Right hindlimb (tissue), 1 donor: ENCODE data around the gene SERINC4.

ENCODE experiments used
- DNase-seq: peaks from one replicate; pipeline ENCODE4 v3.0.0-alpha.2; 2018

SERINC4 gene

DNA sequence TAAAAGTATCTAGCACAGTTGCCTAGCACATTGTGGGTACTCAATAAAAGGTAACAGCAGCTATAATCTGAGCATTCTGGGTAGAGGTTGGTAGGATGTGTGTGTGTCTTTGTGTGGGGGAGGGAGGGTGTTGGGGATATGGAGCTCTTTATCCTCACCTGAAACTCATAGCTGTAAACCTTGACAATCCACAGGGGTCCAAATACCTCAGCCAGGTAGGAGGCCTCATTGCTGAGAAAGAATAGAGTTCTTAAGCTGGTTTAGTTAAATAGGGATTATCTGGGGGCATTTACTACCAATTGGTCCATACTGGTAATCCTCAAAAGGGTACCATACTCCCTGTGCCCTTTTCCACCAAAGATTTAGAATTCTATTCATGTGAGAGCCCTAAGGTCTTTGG, 4.0 kb downstream of the SERINC4 start:
- DNase-seq: no peak

DNA sequence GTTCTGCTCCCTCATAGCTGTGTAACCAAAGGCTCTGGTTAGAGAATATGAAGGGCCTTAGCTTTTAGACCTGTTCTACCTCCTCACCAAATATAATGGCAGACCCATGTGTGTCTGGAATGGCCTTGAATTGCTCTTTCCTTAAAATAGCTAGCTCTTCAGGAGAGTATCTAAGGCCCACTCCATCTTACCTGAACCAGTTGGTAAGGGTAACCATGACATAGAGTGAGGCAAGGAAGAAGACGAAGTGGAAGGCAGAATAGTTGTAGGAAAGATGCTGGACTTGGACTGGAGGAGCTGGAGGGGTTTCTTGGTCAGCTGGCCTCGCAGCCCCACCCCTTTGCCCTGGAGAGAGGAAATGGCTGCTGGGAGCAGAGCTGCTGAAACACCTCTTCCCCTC, 4.8 kb downstream of the SERINC4 start:
- DNase-seq: no peak

DNA sequence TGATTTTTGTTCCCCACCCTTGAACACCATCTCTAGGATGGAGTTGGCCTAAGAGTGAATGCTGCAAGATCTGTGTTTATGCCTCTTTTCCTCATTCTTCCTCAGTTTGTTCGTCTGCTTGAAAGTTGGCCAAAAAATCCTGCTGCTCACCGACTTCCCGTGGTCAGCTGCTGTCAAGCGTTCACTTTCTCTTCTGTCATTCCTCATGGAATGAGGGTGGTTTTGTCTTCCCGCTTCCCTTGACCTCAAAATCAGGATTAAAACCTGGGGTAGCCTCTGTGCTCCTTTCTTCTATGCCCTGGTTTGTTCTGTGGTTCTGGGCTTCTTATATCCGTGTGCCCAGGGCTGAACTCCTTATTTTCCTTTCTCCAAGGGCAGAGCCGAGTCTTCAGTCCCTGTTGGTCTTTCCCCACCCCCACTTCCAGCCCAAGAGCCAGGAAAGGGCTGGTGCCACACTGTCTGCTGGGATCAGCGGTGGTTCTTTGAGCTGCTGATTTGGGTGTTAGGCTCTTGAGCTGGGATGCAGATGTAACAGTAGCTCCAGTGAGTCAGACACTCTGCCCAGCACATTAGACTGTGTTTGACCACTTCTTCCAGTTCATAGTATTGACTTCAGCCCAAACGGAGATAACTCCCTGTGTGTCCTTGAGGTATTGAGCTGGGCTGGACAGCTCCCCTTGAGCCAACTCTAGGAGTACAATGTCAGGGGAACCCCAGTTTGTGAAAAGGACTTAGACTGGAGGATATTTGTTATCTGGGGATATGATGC, 5.6 kb downstream of the SERINC4 start:
- DNase-seq: no peak

DNA sequence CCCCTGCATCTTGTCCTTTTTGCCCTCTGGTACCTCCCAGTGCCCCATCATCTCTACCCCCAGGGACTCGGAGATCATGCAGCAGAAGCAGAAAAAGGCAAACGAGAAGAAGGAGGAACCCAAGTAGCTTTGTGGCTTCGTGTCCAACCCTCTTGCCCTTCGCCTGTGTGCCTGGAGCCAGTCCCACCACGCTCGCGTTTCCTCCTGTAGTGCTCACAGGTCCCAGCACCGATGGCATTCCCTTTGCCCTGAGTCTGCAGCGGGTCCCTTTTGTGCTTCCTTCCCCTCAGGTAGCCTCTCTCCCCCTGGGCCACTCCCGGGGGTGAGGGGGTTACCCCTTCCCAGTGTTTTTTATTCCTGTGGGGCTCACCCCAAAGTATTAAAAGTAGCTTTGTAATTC, 6.4 kb downstream of the SERINC4 start:
- DNase-seq: peak; percentile 25

DNA sequence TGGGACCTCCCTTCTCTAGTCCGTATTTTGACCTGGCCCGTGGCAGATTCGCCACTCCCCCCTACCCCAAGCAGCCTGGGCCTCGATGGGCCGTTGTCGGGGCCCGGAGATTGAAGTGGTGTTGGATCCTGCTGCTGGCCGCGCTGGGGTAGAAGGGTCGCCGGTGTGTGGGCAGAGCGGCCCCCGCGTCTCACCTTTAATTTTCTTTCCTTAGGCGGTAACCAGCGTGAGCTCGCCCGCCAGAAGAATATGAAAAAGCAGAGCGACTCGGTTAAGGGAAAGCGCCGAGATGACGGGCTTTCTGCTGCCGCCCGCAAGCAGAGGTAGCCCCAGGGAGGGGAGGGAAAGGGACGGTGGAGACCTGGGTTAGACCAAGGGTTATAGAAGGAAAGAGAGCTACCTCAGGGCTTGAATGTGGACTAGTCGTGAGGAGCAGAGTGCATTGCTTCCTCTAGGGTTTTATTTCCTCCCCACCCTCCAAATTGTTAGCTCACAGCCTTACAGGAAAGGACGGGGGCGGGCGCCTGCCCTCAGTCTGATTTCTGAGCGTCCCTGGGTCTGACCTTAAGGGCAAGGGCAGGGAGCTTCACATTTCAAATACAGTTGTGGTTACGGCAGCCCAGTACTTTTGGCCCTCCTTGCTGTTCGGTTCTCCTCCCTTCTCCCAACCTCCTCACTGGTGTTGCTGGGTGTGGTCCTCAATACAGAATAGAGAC, 7.1 kb downstream of the SERINC4 start:
- peak; percentile 27 for DNase-seq

DNA sequence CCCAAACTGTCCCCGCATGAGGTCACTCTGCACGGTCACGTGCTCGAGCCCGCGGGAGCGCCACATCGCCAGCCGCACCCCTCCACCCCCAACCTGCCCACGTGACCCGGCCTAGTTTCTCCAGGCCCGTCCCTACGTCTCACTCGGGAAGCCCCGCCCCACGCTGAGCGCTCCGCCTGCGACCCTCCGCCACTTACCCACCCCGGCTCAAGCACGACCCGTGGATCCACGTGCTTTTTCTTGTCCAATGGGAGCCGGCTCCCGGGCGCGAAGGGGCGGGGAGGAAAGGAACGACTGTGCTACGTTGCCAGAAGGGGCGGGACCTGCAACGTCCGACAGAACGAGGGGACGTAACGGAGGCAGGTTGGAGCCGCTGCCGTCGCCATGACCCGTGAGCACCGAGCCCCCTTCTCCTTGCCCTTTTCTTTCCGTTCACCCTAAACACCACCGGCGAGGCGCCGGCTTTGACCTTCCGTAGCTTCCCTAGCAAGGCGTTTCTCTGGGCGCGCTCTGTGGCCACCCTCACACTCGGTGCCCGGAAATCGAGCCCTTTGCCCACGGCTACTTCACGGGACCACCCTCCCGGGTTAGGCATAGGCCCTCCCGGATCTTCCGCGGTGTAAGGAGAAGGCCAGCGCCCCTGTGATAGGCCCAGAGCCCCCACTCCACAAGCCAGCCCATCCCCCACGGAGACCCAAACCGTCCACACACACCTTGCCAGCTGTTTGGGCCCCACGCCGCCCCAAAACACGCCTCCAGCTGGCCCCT, 7.8 kb downstream of the SERINC4 start, which contains the start of gene SERF2:
Gene SERF2, plus strand, starts transcription at position 328 of the 768 bp plus-strand sequence. Its CDS starts 57 bp downstream, at position 385.
- DNase-seq: peak; percentile 100

DNA sequence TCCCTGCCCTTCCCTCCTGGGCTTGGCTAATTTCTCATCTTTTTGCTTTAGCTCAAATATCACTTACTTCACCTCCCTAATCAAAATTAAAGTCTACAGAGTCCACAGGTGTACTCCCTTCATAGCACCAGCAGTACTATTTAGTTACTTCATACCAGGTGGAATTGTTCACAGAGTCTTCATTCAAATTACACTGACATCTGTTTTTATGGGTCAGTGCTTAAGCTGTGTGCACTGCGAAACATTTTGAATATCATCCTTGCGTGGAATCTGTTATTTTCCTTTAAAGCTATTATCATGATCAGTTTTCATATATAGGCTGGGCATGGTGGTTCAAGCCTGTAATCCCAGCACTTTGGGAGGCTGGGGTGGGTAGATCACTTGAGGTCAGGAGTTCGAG, 10.6 kb downstream of the SERINC4 start:
- no peak for DNase-seq

DNA sequence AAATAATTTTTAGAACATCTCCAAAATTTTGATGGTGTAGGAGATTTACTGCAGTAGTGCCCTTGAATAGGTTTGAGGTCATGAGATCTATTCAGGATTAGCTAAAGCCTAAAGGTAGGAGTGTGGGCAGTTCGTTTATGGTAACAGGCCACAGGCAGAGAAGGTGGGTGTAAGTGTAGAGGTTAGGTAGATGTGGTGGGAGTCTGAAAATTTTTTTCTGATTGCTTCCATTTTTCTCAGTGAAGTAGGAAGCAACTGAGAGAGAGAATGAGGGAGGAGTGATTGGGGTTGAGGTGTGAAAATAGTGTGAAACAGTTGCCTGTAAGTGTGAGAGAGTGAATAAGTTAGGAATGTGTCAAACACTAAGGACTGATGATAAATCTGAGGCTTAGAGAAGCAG, 21.0 kb downstream of the SERINC4 start:
- no peak for DNase-seq

DNA sequence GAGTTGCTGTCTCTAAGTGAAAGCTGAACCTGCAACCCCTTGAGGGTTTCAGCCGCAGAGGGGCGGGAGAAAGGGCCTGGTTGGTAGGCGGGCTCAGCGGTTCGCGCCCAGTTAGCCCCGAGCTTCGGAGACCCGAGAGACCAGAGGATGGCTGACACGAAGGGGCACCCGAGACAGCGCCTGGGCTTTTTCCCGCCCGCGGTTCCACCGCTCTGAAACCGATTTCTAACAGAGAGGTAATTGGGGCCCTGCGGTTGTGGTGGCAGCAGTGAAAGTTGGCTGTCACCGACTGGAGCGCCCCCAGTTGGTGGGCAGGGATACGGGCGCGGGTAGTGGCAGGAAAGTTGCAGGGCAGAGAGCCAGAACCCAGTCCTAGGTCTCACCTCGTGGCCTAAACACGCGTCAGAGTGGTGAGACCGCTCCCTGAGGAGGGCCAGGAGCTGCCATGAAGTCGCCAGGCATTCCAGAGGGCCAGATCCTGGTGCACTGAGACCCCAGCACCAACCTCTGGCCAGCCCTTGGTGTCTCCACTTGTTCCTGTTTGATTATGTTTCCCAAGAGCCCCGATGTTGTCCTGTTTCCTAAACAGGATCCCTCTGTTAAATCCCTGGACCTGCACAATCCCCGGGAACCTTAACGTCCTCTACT, 22.6 kb downstream of the SERINC4 start:
- peak; percentile 86 for DNase-seq

DNA sequence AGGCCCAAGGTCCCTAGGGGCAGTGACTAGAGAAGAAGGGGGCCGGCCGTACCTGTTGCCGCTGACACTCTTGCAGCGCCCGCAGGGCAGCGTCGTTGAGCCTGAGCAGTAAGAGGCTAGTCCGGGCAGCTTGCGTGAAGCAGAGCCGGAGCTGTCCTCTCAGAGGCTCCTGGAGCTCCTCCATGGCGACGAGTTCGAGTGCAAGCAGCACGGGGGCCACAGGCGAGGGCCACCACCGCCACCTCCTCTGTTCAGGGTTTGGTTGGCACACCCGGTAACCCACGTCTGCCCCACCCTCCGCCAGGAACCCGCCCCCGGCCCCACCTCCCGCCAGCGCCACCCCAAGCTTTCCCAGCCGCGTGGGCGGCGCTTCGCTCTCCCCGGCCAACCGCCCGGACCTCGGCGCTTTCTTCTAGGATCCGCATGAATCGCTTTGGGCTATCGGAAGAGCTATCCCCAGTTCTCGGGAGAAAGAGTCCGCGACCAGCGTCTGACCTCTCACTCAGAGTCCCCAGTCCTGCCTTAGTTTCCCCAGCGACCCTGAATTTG, 23.2 kb downstream of the SERINC4 start, which contains the start of gene ELL3:
Gene ELL3, minus strand, starts transcription at position 249 of the 549 bp plus-strand sequence. Its CDS starts 65 bp downstream, at position 184.
- peak; percentile 86 for DNase-seq

DNA sequence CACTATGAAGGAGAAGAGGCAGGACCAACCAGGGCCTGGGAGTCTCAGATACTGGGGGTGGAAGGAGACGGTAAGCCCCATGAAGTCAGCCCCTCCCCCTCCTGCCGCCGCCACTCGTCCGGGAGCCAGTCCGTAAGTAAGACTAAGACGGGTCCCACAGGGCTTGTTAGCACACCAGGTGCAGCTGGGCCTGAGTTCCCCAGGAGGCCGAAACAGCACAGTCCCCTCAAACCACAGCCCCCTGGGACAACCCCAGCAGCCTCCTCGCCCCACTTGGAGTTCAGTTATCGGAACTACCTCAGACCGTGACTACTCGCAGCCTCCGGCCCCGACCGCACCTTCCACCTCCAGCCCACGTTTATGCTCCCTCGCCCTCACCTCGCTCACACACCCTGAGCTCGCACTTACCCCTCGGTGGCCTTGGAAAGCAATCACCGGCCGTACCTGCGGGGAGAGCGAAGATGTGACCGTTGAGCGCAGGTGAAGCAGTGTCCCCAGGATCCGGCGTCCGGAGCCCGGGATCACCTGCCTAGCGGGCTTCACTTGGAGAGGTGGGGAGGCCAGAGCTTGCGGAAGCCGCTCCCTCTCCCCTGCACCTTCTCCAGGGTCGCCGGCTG, 23.8 kb downstream of the SERINC4 start:
- peak; percentile 39 for DNase-seq

DNA sequence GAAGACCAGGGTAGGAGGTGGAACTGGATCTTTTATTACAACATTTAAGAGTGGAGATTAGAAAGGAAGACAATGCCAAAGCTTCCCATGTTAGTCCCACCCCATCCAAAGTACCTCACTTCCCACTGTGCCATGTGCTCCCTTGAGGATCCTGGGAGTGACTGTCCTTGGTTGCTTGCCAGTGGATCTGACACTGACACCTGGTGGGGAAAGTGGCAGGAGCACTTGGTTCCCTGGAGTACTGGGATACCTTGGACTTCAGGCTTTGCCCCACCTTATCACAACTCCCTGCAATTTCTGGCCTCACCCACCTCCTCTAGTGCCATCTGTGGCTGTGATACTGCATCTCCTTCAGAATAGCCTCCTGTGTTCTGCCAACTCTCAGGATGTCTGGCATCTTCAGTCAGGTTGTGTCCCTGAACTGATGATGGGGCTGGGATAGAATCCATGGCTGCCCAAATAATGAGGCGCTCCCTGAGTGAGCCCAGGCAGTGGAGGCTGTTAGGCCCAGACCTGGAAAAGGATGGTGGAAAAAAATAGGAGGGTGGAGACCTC, 24.5 kb downstream of the SERINC4 start:
- peak; percentile 44 for DNase-seq

DNA sequence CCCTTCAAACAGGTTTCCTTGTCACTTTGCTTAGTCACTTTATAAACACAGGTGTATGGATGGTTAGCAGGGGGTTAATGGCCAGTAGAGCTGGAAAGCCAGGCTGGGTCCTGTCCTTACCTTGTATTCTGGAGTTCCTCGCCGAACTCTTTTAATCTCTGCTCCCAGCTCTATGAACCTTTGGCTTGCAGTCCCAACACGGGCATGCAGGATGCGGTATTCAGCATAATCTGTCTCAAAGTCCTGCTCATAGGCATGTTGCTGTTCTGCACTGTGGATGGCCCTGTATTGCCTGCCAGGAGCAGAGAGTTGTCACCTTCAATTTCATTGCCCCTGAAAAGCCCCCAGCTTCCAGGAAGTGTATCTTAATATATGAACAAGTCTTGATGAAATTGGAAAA, 26.0 kb downstream of the SERINC4 start:
- DNase-seq: no peak

DNA sequence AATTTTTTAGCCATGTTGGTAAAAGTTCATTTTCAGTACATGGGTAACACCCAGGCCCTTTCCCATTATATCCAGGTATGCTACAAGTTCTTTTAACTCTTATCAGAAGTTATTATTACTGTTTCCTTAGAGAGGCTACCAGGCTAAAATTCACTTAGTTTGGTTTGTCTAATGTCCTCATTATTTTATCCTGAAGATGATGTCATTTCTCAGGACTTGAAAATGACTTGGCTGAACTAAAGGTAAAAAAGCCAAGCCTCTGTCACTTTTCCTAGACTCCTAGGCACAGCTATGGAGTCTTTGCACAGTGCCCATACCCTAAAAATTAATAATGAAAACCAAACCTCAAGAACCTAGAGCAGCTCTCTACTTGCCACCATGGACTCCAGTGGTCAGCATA, 27.4 kb downstream of the SERINC4 start:
- DNase-seq: no peak

DNA sequence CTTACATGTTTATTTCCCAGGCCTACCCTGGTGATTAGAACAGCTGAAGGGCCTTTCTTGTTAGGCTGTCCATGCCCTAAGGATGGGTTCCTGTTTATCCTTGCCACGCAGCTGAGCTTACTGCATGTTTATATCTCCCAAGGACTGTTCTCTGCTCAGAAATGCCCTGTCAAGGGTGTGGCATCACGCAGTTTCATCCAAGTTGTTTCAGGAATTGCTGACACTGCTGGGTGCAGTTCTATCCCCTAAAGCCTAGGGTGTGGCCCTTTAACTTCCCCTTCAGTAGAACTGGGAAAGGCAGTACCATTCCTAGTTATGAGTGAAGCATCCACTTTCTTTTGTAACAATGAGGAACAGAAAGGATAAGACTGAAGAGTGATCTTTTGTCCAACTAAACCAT, 28.2 kb downstream of the SERINC4 start:
- no peak for DNase-seq

DNA sequence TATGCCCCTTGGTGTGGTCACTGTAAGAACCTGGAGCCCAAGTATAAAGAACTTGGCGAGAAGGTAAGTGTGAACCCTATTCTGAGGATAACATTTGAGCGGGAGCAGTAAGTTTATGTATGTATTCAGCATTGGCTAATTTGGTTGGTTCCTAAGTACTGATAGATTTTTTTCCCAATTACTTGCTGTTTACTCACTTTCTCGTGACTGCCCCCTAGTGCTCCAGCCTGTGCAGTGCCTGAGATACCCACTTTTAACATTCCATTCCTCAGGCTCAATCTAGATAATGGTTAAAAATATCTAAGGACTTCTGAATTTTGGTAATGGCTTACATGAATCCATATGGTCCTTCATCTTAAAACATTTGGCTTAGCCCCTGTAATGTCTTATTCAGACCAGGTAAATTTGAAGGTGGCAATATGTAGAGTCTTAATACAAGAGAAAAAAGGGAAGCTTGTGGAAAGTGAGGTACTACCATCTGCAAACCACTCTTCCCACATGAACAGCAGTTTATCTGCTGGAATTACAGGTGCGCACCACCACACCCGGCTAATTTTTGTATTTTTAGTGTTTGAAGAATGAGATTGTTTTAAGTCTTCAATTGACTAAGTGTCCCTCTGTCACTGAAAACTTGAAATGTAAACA, 30.3 kb downstream of the SERINC4 start:
- peak; percentile 27 for DNase-seq

DNA sequence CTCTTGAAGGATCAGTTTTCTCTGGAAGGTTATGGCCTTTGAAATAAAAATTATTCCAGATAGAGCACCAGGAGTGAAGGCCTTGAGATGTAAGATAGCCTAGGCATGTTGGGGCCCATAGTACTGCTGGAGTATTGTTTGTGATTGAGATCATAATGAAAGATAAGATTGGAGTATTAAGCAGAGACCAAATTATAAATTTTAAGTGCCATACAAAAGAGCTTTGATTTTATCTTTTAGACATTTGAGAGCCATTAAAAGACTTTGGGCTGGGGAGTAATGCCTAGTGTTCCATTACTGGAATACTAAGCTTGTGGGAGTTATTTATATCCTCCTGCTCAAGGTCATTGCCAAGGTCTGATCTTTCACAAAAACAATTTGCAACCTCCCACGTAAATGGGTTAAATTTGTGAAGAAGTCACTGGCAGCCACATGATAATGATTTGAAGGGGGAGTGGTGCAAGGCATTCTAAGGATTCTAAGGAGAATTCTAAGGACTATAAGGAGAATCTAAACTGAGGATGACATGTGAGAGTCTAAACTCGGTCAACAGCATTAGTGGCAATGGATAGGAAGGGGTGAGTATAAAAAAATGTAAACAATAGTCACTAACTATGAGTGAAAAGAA, 36.1 kb downstream of the SERINC4 start:
- DNase-seq: no peak

DNA sequence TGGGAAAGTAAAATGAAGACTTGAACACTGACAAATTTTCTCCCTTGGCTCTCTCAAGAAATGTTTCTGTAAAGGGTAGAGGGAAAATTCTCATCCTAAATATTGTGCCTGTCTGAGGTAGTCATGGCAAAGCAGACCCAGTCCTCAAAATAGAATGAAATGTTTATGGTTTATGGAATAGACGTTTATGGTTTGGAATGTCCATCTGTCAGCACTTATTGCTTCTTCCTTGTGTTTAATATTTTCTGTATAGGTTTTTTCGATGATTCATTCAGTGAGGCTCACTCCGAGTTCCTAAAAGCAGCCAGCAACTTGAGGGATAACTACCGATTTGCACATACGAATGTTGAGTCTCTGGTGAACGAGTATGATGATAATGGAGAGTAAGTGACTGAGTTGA, 37.2 kb downstream of the SERINC4 start:
- DNase-seq: no peak

DNA sequence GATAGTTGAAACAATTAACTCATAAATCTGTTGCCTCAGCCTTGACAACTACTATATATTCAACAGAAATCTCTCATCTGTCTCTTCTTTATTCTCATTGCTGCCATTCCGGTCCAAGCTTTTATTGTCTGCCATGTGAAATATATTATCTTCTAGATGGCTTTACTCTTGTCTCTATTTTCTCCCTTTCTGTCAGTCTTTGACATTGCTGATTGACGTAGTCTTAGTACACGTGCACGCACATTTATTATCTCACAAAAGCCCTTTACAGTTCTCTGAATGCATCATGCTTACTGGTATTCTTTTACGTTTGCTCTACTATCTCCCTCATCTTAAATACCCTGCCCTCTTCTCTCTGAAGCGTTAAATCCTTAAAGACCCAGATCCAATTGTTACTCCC, 48.1 kb downstream of the SERINC4 start:
- no peak for DNase-seq

DNA sequence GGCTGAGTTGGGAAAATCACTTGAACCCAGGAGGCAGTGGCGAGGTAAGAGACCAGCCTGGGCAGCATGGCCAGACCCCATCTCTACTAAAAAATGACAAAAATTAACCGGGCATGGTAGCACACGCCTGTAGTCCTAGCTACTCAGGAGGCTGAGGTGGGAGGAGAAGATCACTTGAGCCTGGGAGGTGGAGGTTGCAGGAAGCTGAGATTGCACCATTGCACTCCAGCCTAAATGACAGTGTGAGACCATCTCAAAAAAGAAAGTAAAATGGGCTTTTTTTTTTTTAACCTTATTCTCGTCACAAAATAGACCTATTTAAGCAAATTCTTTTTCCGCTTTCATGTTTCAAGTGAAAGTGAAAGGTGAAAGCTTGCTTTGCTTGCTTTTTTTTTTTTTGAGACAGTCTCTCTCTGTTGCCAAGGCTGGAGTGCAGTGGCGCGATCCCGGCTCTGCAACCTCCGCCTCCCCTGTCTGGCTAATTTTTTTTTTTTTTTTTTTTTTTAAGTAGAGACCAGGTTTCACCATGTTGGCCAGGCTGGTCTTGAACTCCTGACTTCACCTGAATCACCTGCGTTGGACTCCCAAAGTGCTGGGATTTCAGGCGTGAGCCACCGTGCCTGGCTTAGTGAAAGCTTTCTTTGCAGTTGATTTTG, 50.2 kb downstream of the SERINC4 start:
- no peak for DNase-seq
